Measurements from ENCODE around the gene SLC16A5.
A peak's percentile ranks its signal among the peaks of the same experiment; 100 is the strongest.
"Not testable (repeated sequence)": the region's sequence is repeated elsewhere in the genome, so short reads cannot be mapped to it uniquely, and the experiment has no call there.

The SLC16A5 gene

GRCh38 chr17:75133001-75133400, 45.2 kb downstream of the SLC16A5 start:
- DNase-seq (ENCODE audit: low read depth, low spot score), result no peak

- not testable (repeated sequence) for DNase-seq (ENCODE audit: low read depth, low spot score)
Measured at GRCh38 chr17:75133607-75134347, 46.0 kb downstream of the SLC16A5 start.

GRCh38 chr17:75135452-75135851, 47.7 kb downstream of the SLC16A5 start:
- DNase-seq (ENCODE audit: low read depth, low spot score), result no peak

- DNase-seq (ENCODE audit: low read depth, low spot score), result no peak
Measured at GRCh38 chr17:75135946-75136345, 48.2 kb downstream of the SLC16A5 start.

GRCh38 chr17:75137762-75138161, 50.0 kb downstream of the SLC16A5 start:
- not testable (repeated sequence) for DNase-seq (ENCODE audit: low read depth, low spot score)

- no peak for DNase-seq (ENCODE audit: low read depth, low spot score)
Measured at GRCh38 chr17:75138519-75138918, 50.8 kb downstream of the SLC16A5 start.

GRCh38 chr17:75142236-75142971, 54.6 kb downstream of the SLC16A5 start:
- DNase-seq (ENCODE audit: low read depth, low spot score), result no peak

- no peak for DNase-seq (ENCODE audit: low read depth, low spot score)
Measured at GRCh38 chr17:75144816-75145512, 57.2 kb downstream of the SLC16A5 start.

GRCh38 chr17:75146592-75146991, 58.8 kb downstream of the SLC16A5 start:
- DNase-seq (ENCODE audit: low read depth, low spot score), result no peak

- DNase-seq (ENCODE audit: low read depth, low spot score), result no peak
Measured at GRCh38 chr17:75147878-75148546, 60.3 kb downstream of the SLC16A5 start.

- peak; percentile 57 for DNase-seq (ENCODE audit: low read depth, low spot score)
Measured at GRCh38 chr17:75151930-75152329, 64.2 kb downstream of the SLC16A5 start.

- DNase-seq (ENCODE audit: low read depth, low spot score), result peak; percentile 45
Measured at GRCh38 chr17:75152523-75152921, 64.8 kb downstream of the SLC16A5 start.

GRCh38 chr17:75152922-75153779, 65.4 kb downstream of the SLC16A5 start:
- peak; percentile 58 for DNase-seq (ENCODE audit: low read depth, low spot score)

- DNase-seq (ENCODE audit: low read depth, low spot score), result peak; percentile 43
Measured at GRCh38 chr17:75153780-75154194, 66.0 kb downstream of the SLC16A5 start.

- peak; percentile 100 for DNase-seq (ENCODE audit: low read depth, low spot score)
Measured at GRCh38 chr17:75154195-75155106, 66.7 kb downstream of the SLC16A5 start, which contains the start of gene JPT1. JPT1 (minus strand) TSS chr17:75154512; CDS start chr17:75154397, 115 bp downstream.

- DNase-seq (ENCODE audit: low read depth, low spot score), result no peak
Measured at GRCh38 chr17:75155191-75155601, 67.4 kb downstream of the SLC16A5 start.

All from astrocyte of the hippocampus (primary cell).